Neural crest cell (in vitro differentiated cells): ENCODE results near the gene BBLN. TPM values are rescaled to one million over a fixed set of nuclear protein-coding genes. Genes with fewer than 3 reads are reported as not detected.

Experiments used
- DNase-seq: peaks from one replicate; pipeline ENCODE4 v3.0.0; 2021; ENCODE audit warnings: low read depth, mixed read lengths, low spot score
- H3K27ac Mint-ChIP-seq: one replicate; pipeline ENCODE4 v1.8.0; 2021; ENCODE audit warnings: mild to moderate bottlenecking, mixed read lengths; ENCODE audit not compliant: unreplicated experiment
- H3K27me3 Mint-ChIP-seq: 2 replicates; pipeline ENCODE4 v1.8.0; 2021; ENCODE audit warnings: low read depth, mild to moderate bottlenecking, mixed read lengths
- H3K36me3 Mint-ChIP-seq: 2 replicates; pipeline ENCODE4 v1.8.0; 2021; ENCODE audit warnings: low read depth, mild to moderate bottlenecking, mixed read lengths
- H3K4me1 Mint-ChIP-seq: 2 replicates; pipeline ENCODE4 v1.8.0; 2021; ENCODE audit warnings: mixed read lengths
- H3K4me3 Mint-ChIP-seq: one replicate; pipeline ENCODE4 v1.8.0; 2021; ENCODE audit warnings: mild to moderate bottlenecking, mixed read lengths
- H3K9me3 Mint-ChIP-seq: 2 replicates; pipeline ENCODE4 v1.8.0; 2021; ENCODE audit warnings: mixed read lengths
- CTCF ChIP-seq: fragments of 200-600 bp; sonication (generic); conservative IDR thresholded peaks from 2 replicates; pipeline ENCODE4 v1.5.0; 2021; ENCODE audit warnings: antibody characterized with exemption, mild to moderate bottlenecking
- total RNA-seq: library from RNA; stranded (reverse); gene quantifications from 2 replicates; pipeline ENCODE4 v1.2.1, GENCODE V29; 2021

Gene BBLN
- total RNA-seq, 1 donor from 2014 or later, result 82.5 TPM

- H3K36me3 Mint-ChIP-seq, result no peaks in the 10 kb centered on the region
Observed at GRCh38 chr9:128151309-128152132, 8.5 kb upstream of the BBLN start.

GRCh38 chr9:128152133-128153059 lies 7.7 kb upstream of the BBLN start:
- DNase-seq, result no peak
- H3K4me1 Mint-ChIP-seq, result peaks cover 6% of the 10 kb centered on the region
- H3K4me3 Mint-ChIP-seq, result no peak overlapping the region
- H3K9me3 Mint-ChIP-seq, result no peaks in the 10 kb centered on the region
- no peak for TF ChIP-seq CTCF
- no peaks in the 10 kb centered on the region for H3K36me3 Mint-ChIP-seq
- H3K27ac Mint-ChIP-seq, result peak overlapping the region; percentile 50
- no peaks in the 10 kb centered on the region for H3K27me3 Mint-ChIP-seq

More at GRCh38 chr9:128151309-128152132, 8.5 kb upstream of the BBLN start:
- peak overlapping the region; percentile 62 for H3K27ac Mint-ChIP-seq
- H3K9me3 Mint-ChIP-seq, result no peaks in the 10 kb centered on the region
- peaks cover 6% of the 10 kb centered on the region for H3K4me1 Mint-ChIP-seq
- no peaks in the 10 kb centered on the region for H3K27me3 Mint-ChIP-seq
- no peak for DNase-seq
- no peak for TF ChIP-seq CTCF
- no peak overlapping the region for H3K4me3 Mint-ChIP-seq

GRCh38 chr9:128153060-128153946 lies 6.8 kb upstream of the BBLN start:
- no peaks in the 10 kb centered on the region for H3K27me3 Mint-ChIP-seq
- no peak overlapping the region for H3K27ac Mint-ChIP-seq
- no peak overlapping the region for H3K4me3 Mint-ChIP-seq
- no peak for TF ChIP-seq CTCF
- H3K36me3 Mint-ChIP-seq, result no peaks in the 10 kb centered on the region
- H3K4me1 Mint-ChIP-seq, result peaks cover 6% of the 10 kb centered on the region
- H3K9me3 Mint-ChIP-seq, result no peaks in the 10 kb centered on the region
- DNase-seq, result no peak

GRCh38 chr9:128153947-128154695 lies 5.9 kb upstream of the BBLN start:
- TF ChIP-seq CTCF, result no peak
- Mint-ChIP-seq H3K4me1 (peaks cover 2% of the 10 kb centered on the region), H3K36me3 (no peaks in the 10 kb centered on the region), H3K27ac (no peak overlapping the region), H3K4me3 (no peak overlapping the region), H3K27me3 (no peaks in the 10 kb centered on the region), H3K9me3 (no peaks in the 10 kb centered on the region)
- no peak for DNase-seq
